GM12878 (cell line): Measurements from ENCODE around the gene AIFM1. TPM values are rescaled to one million over a fixed set of nuclear protein-coding genes. Genes with fewer than 3 reads are reported as not detected.
A peak's percentile ranks its signal among the peaks of the same experiment; 100 is the strongest.

Experiments used
- ATAC-seq: fragments of 200-7000 bp; cut with Tn5 transposase; 3 replicates; pipeline ENCODE4 v1.9.1; 2020; ENCODE audit warnings: mild to moderate bottlenecking, moderate library complexity
- BruUV-seq: library from RNA; stranded (reverse); fragments of 400-500 nt; replicated peaks from 2 replicates; lab custom pipeline; 2021; lab: Mats Ljungman, UMichigan
- CTCF ChIA-PET: fragments of 300-600 bp; sonication (Branson Sonifier 250); formaldehyde crosslinking; extraction: SDS; loops from one replicate; lab custom pipeline; 2021; ENCODE audit warnings: inconsistent platforms; lab: Yijun Ruan, JAX
- POLR2A ChIA-PET: fragments of 350-600 bp; formaldehyde crosslinking; extraction: SDS; loops from one replicate; lab custom pipeline; 2021; ENCODE audit warnings: inconsistent platforms; lab: Charles Lee
- RAD21 ChIA-PET: fragments of 300-600 bp; sonication (Branson Sonifier 250); formaldehyde crosslinking; loops from one replicate; lab custom pipeline; 2023; ENCODE audit warnings: antibody characterized with exemption; ENCODE audit not compliant: unreplicated experiment; lab: Charles Lee
- SMC1A ChIA-PET: fragments of 300-600 bp; sonication (Branson Sonifier 250); formaldehyde crosslinking; loops from one replicate; lab custom pipeline; 2023; ENCODE audit not compliant: unreplicated experiment, uncharacterized antibody; lab: Charles Lee
- DNase-seq: peaks from one replicate; pipeline ENCODE4 v3.0.0-alpha.2; 2011; ENCODE audit warnings: low read depth, low spot score
- FAIRE-seq: peaks from 3 replicates; lab custom pipeline; 2011; peaks lifted over from hg19 to GRCh38; lab: Jason Lieb, UNC
- H2AFZ ChIP-seq: 2 replicates; pipeline ENCODE4 v1.6.0; 2011; ENCODE audit warnings: low read depth, low read length, control low read depth; ENCODE audit not compliant: control insufficient read depth
- H3K27ac ChIP-seq: 2 replicates; pipeline ENCODE4 v1.5.1; 2011; ENCODE audit warnings: control low read depth; ENCODE audit not compliant: control insufficient read depth, insufficient read depth
- H3K27me3 ChIP-seq, 2 experiments: replicated peaks in 1 of 2; 2 replicates each; pipeline versions ENCODE4 v1.6.0 to v1.6.1; 2011; ENCODE audit warnings: low read length in 1 of 2; ENCODE audit not compliant: control insufficient read depth in 2 of 2, insufficient read depth in 2 of 2
- H3K36me3 ChIP-seq, 2 experiments: 2 replicates each; pipeline ENCODE4 v1.5.1; 2011; ENCODE audit warnings: low read length in 1 of 2; ENCODE audit not compliant: control insufficient read depth in 2 of 2, insufficient read depth in 2 of 2
- H3K4me1 ChIP-seq: 2 replicates; pipeline ENCODE4 v1.6.1; 2011; ENCODE audit warnings: mild to moderate bottlenecking, low read length, moderate library complexity, mixed read lengths; ENCODE audit not compliant: control insufficient read depth, insufficient read depth
- H3K4me2 ChIP-seq: 2 replicates; pipeline ENCODE4 v1.6.0; 2011; ENCODE audit warnings: control low read depth; ENCODE audit not compliant: control insufficient read depth, insufficient read depth
- H3K4me3 ChIP-seq: fragments of 200-600 bp; sonication (generic); 2 replicates; pipeline ENCODE4 v1.5.1; 2016
- H3K79me2 ChIP-seq: 2 replicates; pipeline ENCODE4 v1.6.0; 2011; ENCODE audit warnings: low read length; ENCODE audit not compliant: control insufficient read depth, insufficient read depth
- H3K9ac ChIP-seq: 2 replicates; pipeline ENCODE4 v1.8.0; 2011; ENCODE audit warnings: low read length, control low read depth, mixed read lengths; ENCODE audit not compliant: control insufficient read depth, insufficient read depth
- H3K9me3 ChIP-seq: replicated peaks from 3 replicates; pipeline ENCODE4 v1.5.1; 2011; ENCODE audit warnings: mild to moderate bottlenecking, low read length; ENCODE audit not compliant: control insufficient read depth, insufficient read depth
- H4K20me1 ChIP-seq: 2 replicates; pipeline ENCODE4 v1.6.0; 2011; ENCODE audit not compliant: control insufficient read depth, insufficient read depth
- ATF7 ChIP-seq: fragments of 450-650 bp; IDR thresholded peaks from 2 replicates; pipeline ENCODE4 v1.6.1; 2016; ENCODE audit warnings: low read depth, mild to moderate bottlenecking
- ESRRA ChIP-seq: IDR thresholded peaks from 2 replicates; pipeline ENCODE4 v1.6.1; 2012; ENCODE audit warnings: mild to moderate bottlenecking, low read length, improper control_type of control experiment
- ETV6 ChIP-seq, 2 experiments: fragments of 450-650 bp in 1 of 2; IDR thresholded peaks in 1 of 2; conservative IDR thresholded peaks in 1 of 2; 2 replicates each; pipeline ENCODE4 v1.6.1; 2014; ENCODE audit warnings: antibody characterized with exemption in 1 of 2, borderline replicate concordance in 1 of 2, low read depth in 1 of 2, mild to moderate bottlenecking in 1 of 2, moderate library complexity in 1 of 2
- GATAD2B ChIP-seq: fragments of 450-650 bp; conservative IDR thresholded peaks from 2 replicates; pipeline ENCODE4 v1.6.1; 2017; ENCODE audit warnings: low read depth, mild to moderate bottlenecking, moderate library complexity
- HDAC6 ChIP-seq: fragments of 200-600 bp; sonication (generic); IDR thresholded peaks from one replicate; pipeline ENCODE4 v1.8.0; 2017; ENCODE audit warnings: antibody characterized with exemption; ENCODE audit not compliant: unreplicated experiment
- KDM1A ChIP-seq: fragments of 200-600 bp; sonication (generic); IDR thresholded peaks from 2 replicates; pipeline ENCODE4 v1.6.1; 2016; ENCODE audit warnings: borderline replicate concordance
- NBN ChIP-seq: fragments of 450-650 bp; IDR thresholded peaks from 2 replicates; pipeline ENCODE4 v1.6.1; 2016
- NFIC ChIP-seq: IDR thresholded peaks from 2 replicates; pipeline ENCODE4 v1.6.1; 2012; ENCODE audit warnings: low read depth, mild to moderate bottlenecking, inconsistent platforms, low read length, moderate library complexity
- NFYA ChIP-seq: IDR thresholded peaks from 2 replicates; pipeline ENCODE4 v1.6.1; 2011; ENCODE audit warnings: low read depth, mild to moderate bottlenecking, low read length, improper control_type of control experiment, borderline replicate concordance
- PML ChIP-seq: IDR thresholded peaks from 2 replicates; pipeline ENCODE4 v1.6.1; 2012; ENCODE audit warnings: low read length, inconsistent platforms
- RAD21 ChIP-seq: IDR thresholded peaks from 2 replicates; pipeline ENCODE4 v1.6.1; 2011; ENCODE audit warnings: mild to moderate bottlenecking, low read depth, low read length, moderate library complexity; ENCODE audit not compliant: insufficient read depth
- SRF ChIP-seq, 2 experiments: IDR thresholded peaks; 2 replicates each; pipeline ENCODE4 v1.6.1; 2011; ENCODE audit warnings: low read depth in 2 of 2, low read length in 2 of 2, mild to moderate bottlenecking in 1 of 2, moderate library complexity in 1 of 2
- ZNF274 ChIP-seq: IDR thresholded peaks from one replicate; pipeline ENCODE4 v1.8.0; 2011; ENCODE audit not compliant: insufficient read length, insufficient read depth
- WGBS: methylation state at CpG from one replicate; pipeline ENCODE4 v1.1.6; 2016; ENCODE audit warnings: low lambda C conversion rate; ENCODE audit not compliant: insufficient replicate concordance, insufficient coverage; ENCODE audit errors: missing lambda C conversion rate; 5-methylcytosine and 5-hydroxymethylcytosine counted together
- in situ Hi-C: fragments of 300-500 bp; cut with MboI; formaldehyde crosslinking; loops from 9 replicates; pipeline ENCODE4 v1.14.3; 2018; ENCODE audit warnings: mixed read lengths
- intact Hi-C: fragments of 100-400 bp; cut with micrococcal nuclease; formaldehyde crosslinking; loops from one replicate; pipeline ENCODE4 v1.14.2; 2022; ENCODE audit not compliant: unreplicated experiment
- polyA plus RNA-seq, 11 experiments: library from polyadenylated mRNA; depleted of rRNA in 4 of 11; unstranded in 6 of 11; stranded (reverse) in 5 of 11; fragments of >200 nt; fragmentation: Nextera tagmentation in 4 of 11; fragmentation: Illumina TruSeq in 1 of 11; extraction: Ambion mirVana in 4 of 11; extraction: Trizol in 1 of 11; gene quantifications; 1 replicate in 1 of 11; 2 replicates in 10 of 11; pipeline versions ENCODE4 v1.2.1 to v1.2.3, GENCODE V29; 2011 to 2016; ENCODE audit warnings: inconsistent platforms in 2 of 11, missing spikeins in 2 of 11, low read depth in 1 of 11
- total RNA-seq, 4 experiments: library from RNA; depleted of rRNA in 3 of 4; stranded (reverse); fragments of >200 nt in 3 of 4; fragmentation: Illumina TruSeq in 1 of 4; extraction: Trizol in 1 of 4; gene quantifications; 2 replicates each; pipeline versions ENCODE4 v1.2.1 to v1.2.3, GENCODE V29; 2013 to 2021

Gene AIFM1
- total and polyA plus RNA-seq, 10 of the 15 experiments (the other 5 are each of a cell fraction or from before 2014, with no cell fraction given) = 44.2 to 121 (median 80.0) TPM

GRCh38 chrX:130163398-130163797, 2.2 kb downstream of the AIFM1 start:
- TF ChIP-seq ESRRA = no peak
- peak; percentile 35; the same call in 1 of the 2 replicates for TF ChIP-seq ATF7
- 67% methylated on average over 2 of the region's 2 CpGs for WGBS
- POLR2A ChIA-PET = no interaction called here

GRCh38 chrX:130162094-130162735, 3.4 kb downstream of the AIFM1 start:
- DNase-seq (no peak), FAIRE-seq (no peak), ATAC-seq (no peak)
- ChIA-PET CTCF (interaction anchor here (0.9 to 1.7 kb wide), 6 partner anchors 14 to 82 kb away, joined by 3 to 11 read pairs (median 5); no protein-coding TSS in a partner anchor), POLR2A (interaction anchor here (0.5 to 1.4 kb wide), 5 partner anchors 8 to 393 kb away, joined by 3 to 4 read pairs (median 3); partner anchors contain the start of gene RAB33A), SMC1A (interaction anchor here (0.6 to 3.2 kb wide), 9 partner anchors 8 to 82 kb away, joined by 3 to 10 read pairs (median 3); no protein-coding TSS in a partner anchor), RAD21 (interaction anchor here (0.9 to 1.3 kb wide), 2 partner anchors 8 to 82 kb away, joined by 4 read pairs; no protein-coding TSS in a partner anchor)
- no peaks in the 10 kb centered on the region for H3K36me3 ChIP-seq
- H3K9me3 ChIP-seq = no peaks in the 10 kb centered on the region
- H3K4me2 ChIP-seq = no peak overlapping the region
- no peaks in the 10 kb centered on the region for H4K20me1 ChIP-seq
- no peak overlapping the region for H3K27ac ChIP-seq
- in situ Hi-C loops (no loop called here), intact Hi-C loops (no loop called here)
- H2AFZ ChIP-seq = no peak overlapping the region
- no peaks in the 10 kb centered on the region for H3K27me3 ChIP-seq
- H3K4me1 ChIP-seq = no peaks in the 10 kb centered on the region
- no TSS peak for BruUV-seq
- peaks cover 34% of the 10 kb centered on the region for H3K79me2 ChIP-seq
- WGBS = 52% methylated on average over 6 of the region's 6 CpGs
- H3K9ac ChIP-seq = no peak overlapping the region
- H3K4me3 ChIP-seq = no peak overlapping the region
- no peak for TF ChIP-seq RAD21
- TF ChIP-seq SRF (IDR thresholded peaks at IDR 0.05; ENCODE audit: low read depth in 2 of 2, low read length in 2 of 2) = no peak
- TF ChIP-seq NFYA = no peak
- no peak for TF ChIP-seq KDM1A
- TF ChIP-seq PML = no peak
- no peak for TF ChIP-seq NBN
- no peak for TF ChIP-seq GATAD2B
- no peak for TF ChIP-seq NFIC
- no peak for TF ChIP-seq ETV6 (conservative IDR thresholded peaks at IDR 0.05 in 1 of 2, IDR thresholded peaks at IDR 0.05 in 1 of 2; ENCODE audit: borderline replicate concordance in 1 of 2, low read depth in 1 of 2)
- TF ChIP-seq ZNF274 = no peak
- TF ChIP-seq HDAC6 = no peak

More at GRCh38 chrX:130163398-130163797, 2.2 kb downstream of the AIFM1 start:
- RAD21 ChIA-PET = no interaction called here
- Histone ChIP-seq H3K27ac (no peak overlapping the region), H3K79me2 (peaks cover 35% of the 10 kb centered on the region), H3K9ac (no peak overlapping the region), H3K4me3 (no peak overlapping the region), H2AFZ (no peak overlapping the region), H3K4me2 (no peak overlapping the region), H3K36me3 (no peaks in the 10 kb centered on the region), H3K9me3 (no peaks in the 10 kb centered on the region), H4K20me1 (no peaks in the 10 kb centered on the region), H3K27me3 (no peaks in the 10 kb centered on the region), H3K4me1 (no peaks in the 10 kb centered on the region)
- SMC1A ChIA-PET = interaction anchor here (1.1 to 1.5 kb wide), 3 partner anchors 10 to 32 kb away, joined by 3 to 5 read pairs (median 4); no protein-coding TSS in a partner anchor
- CTCF ChIA-PET = interaction anchor here (1.6 to 1.7 kb wide), 2 partner anchors 42 to 84 kb away, joined by 6 to 11 read pairs; no protein-coding TSS in a partner anchor
- ATAC-seq = no peak
- BruUV-seq = no TSS peak
- no peak for FAIRE-seq
- DNase-seq = no peak
- intact Hi-C loops = no loop called here
- in situ Hi-C loops = no loop called here
